ENCODE data around the gene WDR77.

DNA sequence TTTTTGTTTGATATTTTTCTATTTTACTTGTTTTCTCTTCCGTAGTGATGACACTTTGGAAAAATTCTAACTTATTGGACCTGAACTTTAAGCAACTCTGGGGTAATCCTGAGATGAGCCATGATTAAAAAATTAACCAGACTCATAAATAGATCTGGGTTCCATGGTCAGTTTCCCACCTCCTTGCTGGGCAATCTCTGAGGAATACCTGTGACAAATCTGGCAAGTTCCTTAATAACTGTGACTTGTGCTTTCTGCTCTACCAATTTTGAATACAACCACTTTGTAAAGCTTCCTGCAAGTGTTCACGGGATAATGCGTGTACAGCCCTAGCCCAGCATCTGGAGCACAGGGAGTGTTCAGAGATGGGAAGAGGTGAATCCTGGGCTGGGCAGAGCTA is 24.8 kb downstream of the WDR77 start:
- TF ChIP-seq CTCF (conservative IDR thresholded peaks at IDR 0.05; ENCODE audit: low read depth, low read length) (no peak), EZH2 (IDR thresholded peaks at IDR 0.05; ENCODE audit: borderline replicate concordance, low read depth, low read length, poor library complexity, severe bottlenecking) (no peak)

Measured in A673 (cell line).